ENCODE data around the gene SLF2.
A peak's percentile ranks its signal among the peaks of the same experiment; 100 is the strongest.

SLF2 gene

DNA sequence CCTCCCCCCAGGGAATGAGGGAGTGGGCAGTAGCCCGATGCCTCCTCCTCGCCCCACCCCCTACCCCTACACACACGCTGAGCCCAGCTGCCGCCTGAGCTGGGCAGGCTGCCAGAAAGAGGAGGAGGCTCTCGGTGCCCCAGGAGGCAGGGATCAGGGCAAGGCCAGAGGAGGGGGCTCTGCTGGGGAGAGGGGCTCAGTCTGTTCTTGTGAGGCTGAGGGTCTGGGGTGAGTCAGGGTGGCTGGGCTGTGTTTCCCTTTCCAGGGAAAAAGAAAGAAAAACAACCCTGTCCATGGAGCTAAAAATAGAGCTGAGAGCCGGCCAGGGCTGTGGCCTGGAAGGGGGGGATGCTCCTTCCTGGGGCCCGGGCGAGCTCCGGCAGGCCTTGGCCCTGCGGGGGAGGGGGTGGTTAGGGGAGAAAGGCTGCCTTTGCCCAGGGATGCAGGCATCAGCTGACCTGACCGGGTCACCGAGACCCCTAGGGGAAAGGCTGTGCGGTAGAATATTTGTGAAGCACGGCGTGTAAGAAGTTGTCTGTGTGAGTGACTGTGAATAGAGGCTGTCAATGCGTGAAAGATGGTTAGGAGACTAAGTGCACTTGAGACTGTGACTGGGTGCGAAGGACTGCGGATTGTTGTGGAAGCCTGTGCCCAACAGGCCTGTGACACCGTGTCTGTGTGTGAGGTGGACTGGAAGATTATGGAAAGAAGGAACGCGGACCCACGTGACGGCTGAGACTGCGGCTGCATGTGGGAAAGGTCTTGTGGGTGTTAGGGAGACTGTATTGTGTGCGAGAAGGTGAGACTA lies 85.6 kb downstream of the SLF2 start:
- TF ChIP-seq, protein P1, sequence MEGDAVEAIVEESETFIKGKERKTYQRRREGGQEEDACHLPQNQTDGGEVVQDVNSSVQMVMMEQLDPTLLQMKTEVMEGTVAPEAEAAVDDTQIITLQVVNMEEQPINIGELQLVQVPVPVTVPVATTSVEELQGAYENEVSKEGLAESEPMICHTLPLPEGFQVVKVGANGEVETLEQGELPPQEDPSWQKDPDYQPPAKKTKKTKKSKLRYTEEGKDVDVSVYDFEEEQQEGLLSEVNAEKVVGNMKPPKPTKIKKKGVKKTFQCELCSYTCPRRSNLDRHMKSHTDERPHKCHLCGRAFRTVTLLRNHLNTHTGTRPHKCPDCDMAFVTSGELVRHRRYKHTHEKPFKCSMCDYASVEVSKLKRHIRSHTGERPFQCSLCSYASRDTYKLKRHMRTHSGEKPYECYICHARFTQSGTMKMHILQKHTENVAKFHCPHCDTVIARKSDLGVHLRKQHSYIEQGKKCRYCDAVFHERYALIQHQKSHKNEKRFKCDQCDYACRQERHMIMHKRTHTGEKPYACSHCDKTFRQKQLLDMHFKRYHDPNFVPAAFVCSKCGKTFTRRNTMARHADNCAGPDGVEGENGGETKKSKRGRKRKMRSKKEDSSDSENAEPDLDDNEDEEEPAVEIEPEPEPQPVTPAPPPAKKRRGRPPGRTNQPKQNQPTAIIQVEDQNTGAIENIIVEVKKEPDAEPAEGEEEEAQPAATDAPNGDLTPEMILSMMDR (IDR thresholded peaks at IDR 0.05), result no peak

DNA sequence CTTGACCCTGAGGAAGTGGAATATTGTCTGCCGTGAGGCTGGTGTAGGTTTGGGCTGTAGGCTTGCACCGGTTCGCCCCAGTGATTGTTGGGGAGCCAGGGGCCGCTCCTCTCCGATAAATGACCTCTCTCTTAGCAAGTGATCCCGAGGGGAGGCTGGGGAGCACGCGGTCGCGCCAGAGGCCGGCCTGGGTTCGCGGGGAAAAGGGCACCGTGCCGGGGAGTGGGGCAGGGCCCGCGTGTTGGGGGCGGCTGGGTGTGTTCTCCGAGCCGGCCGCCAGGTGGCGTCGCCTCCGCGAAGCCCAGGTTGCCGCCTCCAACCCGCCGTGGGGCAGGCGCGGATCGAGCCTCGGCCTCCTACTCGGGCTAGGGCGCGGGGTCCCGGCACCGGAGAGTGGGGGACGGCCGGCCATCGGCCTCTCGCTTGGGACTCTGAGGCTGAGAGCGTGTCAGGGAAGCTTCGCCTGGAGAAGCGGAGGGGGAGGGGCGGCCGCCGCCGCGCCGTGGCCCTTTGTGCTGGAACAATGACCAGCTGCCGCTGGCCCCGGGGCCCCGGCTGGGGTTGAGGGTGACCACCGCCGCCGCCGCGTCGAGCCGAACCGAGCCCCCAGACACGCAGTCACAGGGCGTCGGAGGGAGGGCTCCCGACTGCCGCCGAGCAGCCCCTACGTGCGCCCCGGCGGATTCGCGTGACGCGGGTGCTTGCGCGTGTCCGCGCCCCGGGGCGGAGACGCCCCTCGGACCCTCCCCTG lies 86.4 kb downstream of the SLF2 start:
- TF ChIP-seq, protein P1 (IDR thresholded peaks at IDR 0.05), result peak; percentile 72

DNA sequence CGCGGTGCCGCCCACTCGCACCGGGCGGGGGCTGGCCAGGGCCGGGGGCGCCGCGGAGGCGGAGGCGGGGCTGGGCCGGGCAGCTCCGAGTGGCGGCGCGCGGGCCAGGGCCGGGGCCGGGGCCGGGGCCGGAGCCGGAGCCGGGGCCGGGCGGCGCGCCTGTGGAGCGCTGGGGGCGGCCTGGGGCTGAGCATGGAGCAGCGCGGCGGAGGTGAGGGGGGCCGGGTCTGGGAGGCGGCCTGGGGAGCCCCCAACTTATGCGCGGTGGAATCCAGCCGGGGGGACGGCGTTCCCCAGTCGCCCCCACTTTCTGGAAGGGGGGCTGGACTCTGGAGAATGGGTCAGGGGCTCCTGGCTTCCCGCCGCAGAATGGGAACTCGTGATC lies 87.0 kb downstream of the SLF2 start, which contains the start of gene LZTS2:
Gene LZTS2, plus strand, starts transcription at position 67 of the 385 bp plus-strand sequence. CDS start 2,731 bp downstream, outside the sequence.
- TF ChIP-seq, protein P1 (IDR thresholded peaks at IDR 0.05), result no peak

DNA sequence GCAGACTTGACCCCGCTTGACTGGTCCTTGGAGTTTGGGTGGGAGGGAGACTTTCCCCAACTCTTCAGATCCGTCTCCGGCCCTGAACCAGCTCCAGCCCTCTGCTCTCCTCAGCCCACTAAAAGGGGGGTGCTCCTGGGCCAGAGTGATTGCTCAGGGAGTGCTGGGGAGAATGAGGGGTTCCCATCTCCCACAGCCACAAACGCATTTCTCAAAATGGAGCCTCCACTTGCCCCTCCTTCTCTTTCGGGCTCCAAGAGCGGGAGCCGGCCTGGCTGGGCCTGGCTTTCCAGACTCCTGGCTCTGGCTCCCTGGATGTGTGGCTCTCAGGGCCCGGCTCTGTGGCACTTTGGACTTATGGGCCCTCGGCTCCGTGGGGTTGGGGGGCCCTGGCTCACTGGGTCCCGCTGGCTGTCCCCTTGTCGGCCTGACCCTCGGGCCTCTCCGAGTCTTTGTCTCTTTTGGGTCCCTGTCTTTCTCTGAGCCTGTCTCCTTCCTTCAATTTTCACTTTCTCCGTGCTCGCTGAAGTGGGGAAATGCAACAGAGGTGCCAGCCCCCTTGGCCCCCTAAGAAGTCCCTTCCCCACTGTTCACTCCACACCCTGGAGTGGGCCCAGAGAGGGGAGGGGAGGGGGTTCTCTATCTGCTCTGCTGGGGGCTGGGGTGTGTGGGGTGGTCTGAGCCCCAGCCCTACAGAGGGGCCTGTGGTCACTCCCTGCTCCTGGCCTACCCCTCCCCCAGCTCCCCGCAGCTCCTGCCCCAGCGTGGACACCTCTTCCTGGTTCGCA lies 87.6 kb downstream of the SLF2 start:
- TF ChIP-seq, protein P1 (IDR thresholded peaks at IDR 0.05), result no peak

DNA sequence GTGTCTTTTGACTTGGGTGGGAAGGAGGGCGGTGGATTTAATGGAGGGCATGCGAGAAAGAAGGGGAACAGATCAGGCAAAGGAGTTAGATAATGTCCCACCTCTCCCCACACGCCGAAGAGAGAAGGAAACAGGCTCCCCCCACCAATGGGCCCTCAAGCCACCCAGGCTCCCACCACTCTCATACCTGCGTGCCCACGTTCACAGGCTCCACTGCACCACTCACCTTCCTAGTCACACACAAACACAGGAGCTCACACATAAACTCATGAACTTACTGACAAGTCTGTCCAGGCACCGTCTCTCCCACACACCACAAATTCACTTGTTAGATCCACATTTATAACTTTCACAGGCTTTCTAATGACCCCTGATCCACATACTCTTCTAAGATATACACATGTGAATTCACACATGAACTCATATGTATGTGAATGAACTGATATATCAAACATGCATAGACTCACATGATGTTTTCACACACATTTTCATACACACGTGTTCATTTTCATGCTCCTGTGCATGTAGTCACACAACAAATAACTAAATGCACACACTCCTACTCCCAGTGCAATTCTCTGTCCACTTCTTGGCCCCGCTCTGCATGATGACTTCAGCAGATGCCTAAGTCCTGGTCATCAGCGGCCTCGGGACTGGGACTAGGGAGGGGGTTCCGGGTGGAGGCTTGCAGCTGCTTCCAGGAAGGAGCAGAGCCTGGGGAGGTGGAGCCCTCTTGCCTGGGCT lies 88.3 kb downstream of the SLF2 start:
- TF ChIP-seq, protein P1 (IDR thresholded peaks at IDR 0.05), result no peak

DNA sequence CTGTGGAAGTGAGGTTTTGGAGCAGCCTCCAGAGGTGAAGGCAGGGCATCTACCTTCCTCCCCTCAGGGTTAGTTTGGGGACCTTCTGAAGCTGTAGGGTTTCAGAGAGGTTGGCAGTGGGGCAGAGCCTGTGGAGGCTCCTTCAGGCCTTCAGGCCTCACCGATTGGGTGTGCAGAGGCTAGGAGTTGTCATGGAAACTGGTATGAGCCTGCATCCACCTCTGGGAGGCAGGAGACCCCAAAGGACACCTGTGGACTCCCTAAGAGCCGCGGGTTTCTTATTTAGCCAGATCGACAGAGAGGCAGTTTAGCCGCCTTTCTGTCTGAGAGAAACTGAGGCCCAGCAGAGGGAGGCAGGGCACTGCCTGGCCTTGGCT lies 88.9 kb downstream of the SLF2 start:
- TF ChIP-seq, protein P1 (IDR thresholded peaks at IDR 0.05), result no peak

DNA sequence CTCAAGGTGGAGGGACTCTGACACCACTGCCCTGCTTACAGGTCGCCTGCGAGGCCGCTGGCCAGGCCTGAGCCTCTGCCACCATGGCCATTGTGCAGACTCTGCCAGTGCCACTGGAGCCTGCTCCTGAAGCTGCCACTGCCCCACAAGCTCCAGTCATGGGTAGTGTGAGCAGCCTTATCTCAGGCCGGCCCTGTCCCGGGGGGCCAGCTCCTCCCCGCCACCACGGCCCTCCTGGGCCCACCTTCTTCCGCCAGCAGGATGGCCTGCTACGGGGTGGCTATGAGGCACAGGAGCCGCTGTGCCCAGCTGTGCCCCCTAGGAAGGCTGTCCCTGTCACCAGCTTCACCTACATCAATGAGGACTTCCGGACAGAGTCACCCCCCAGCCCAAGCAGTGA lies 89.7 kb downstream of the SLF2 start:
- TF ChIP-seq, protein P1 (IDR thresholded peaks at IDR 0.05), result no peak

Data from LNCAP (cell line).